HG03439 (cell line): ENCODE results near the gene ZSCAN5B.
"Not testable (repeated sequence)": the region's sequence is repeated elsewhere in the genome, so short reads cannot be mapped to it uniquely, and the experiment has no call there.

Experiments
- ATAC-seq: cut with Tn5 transposase; IDR thresholded peaks from one replicate; pipeline ENCODE4 v1.9.1; 2021; ENCODE audit warnings: mild to moderate bottlenecking, moderate library complexity; ENCODE audit not compliant: unreplicated experiment

Gene ZSCAN5B

GRCh38 chr19:56176881-56177280 is 20.7 kb downstream of the ZSCAN5B start:
- ATAC-seq: no peak

- ATAC-seq: not testable (repeated sequence)
Measured at GRCh38 chr19:56176310-56176709, 21.3 kb downstream of the ZSCAN5B start.

- not testable (repeated sequence) for ATAC-seq
Measured at GRCh38 chr19:56175861-56176307, 21.7 kb downstream of the ZSCAN5B start, which contains the start of gene GALP. GALP (plus strand) TSS chr19:56176008; CDS start chr19:56177109, 1,101 bp downstream.

- ATAC-seq: no peak
Measured at GRCh38 chr19:56174550-56174949, 23.0 kb downstream of the ZSCAN5B start.

- ATAC-seq: no peak
Measured at GRCh38 chr19:56174086-56174485, 23.5 kb downstream of the ZSCAN5B start.

- no peak for ATAC-seq
Measured at GRCh38 chr19:56170261-56170660, 27.3 kb downstream of the ZSCAN5B start.

GRCh38 chr19:56167064-56167578 is 30.5 kb downstream of the ZSCAN5B start:
- no peak for ATAC-seq

GRCh38 chr19:56163097-56163496 is 34.5 kb downstream of the ZSCAN5B start:
- ATAC-seq: no peak

- no peak for ATAC-seq
Measured at GRCh38 chr19:56162258-56162657, 35.3 kb downstream of the ZSCAN5B start.

- ATAC-seq: no peak
Measured at GRCh38 chr19:56161534-56161933, 36.0 kb downstream of the ZSCAN5B start.

- no peak for ATAC-seq
Measured at GRCh38 chr19:56159622-56160271, 37.8 kb downstream of the ZSCAN5B start.

GRCh38 chr19:56159009-56159559 is 38.5 kb downstream of the ZSCAN5B start:
- no peak for ATAC-seq

GRCh38 chr19:56158170-56158757 is 39.3 kb downstream of the ZSCAN5B start:
- ATAC-seq: no peak

GRCh38 chr19:56156768-56157167 is 40.8 kb downstream of the ZSCAN5B start:
- ATAC-seq: no peak

- ATAC-seq: no peak
Measured at GRCh38 chr19:56155124-56155687, 42.4 kb downstream of the ZSCAN5B start.

- no peak for ATAC-seq
Measured at GRCh38 chr19:56153507-56153906, 44.1 kb downstream of the ZSCAN5B start.

- no peak for ATAC-seq
Measured at GRCh38 chr19:56152644-56153043, 44.9 kb downstream of the ZSCAN5B start.

GRCh38 chr19:56150358-56150757 is 47.2 kb downstream of the ZSCAN5B start:
- ATAC-seq: no peak

GRCh38 chr19:56149656-56150038 is 47.9 kb downstream of the ZSCAN5B start:
- ATAC-seq: no peak

GRCh38 chr19:56148955-56149655 is 48.5 kb downstream of the ZSCAN5B start:
- not testable (repeated sequence) for ATAC-seq

- ATAC-seq: no peak
Measured at GRCh38 chr19:56148096-56148495, 49.5 kb downstream of the ZSCAN5B start.
